ENCODE measurements around the gene PHLPP1.

Gene PHLPP1

GRCh38 chr18:62786689-62787088, 71.3 kb downstream of the PHLPP1 start:
- no peak for TF ChIP-seq EZH2phosphoT487 (IDR thresholded peaks at IDR 0.05; ENCODE audit: low read depth)

GRCh38 chr18:62788111-62788510, 72.8 kb downstream of the PHLPP1 start:
- Histone ChIP-seq H3K4me2 (ENCODE audit: low read length) (no peak overlapping the region), H3K9me3 (ENCODE audit: insufficient read depth, low read length) (no peaks in the 10 kb centered on the region), H3K27ac (ENCODE audit: low read length) (no peak overlapping the region), H3K4me3 (ENCODE audit: low read length) (no peak overlapping the region), H3K36me3 (replicated peaks; ENCODE audit: low read depth, low read length) (no peaks in the 10 kb centered on the region), H3K79me2 (ENCODE audit: low read length) (no peaks in the 10 kb centered on the region), H4K20me1 (ENCODE audit: insufficient read depth, low read length) (peaks cover 35% of the 10 kb centered on the region), H3K4me1 (ENCODE audit: low read length) (peaks cover 15% of the 10 kb centered on the region), H3K9ac (ENCODE audit: low read length) (no peak overlapping the region), H2AFZ (ENCODE audit: low read depth, low read length) (no peak overlapping the region), H3K27me3 (ENCODE audit: low read depth, low read length) (peaks cover 35% of the 10 kb centered on the region)
- TF ChIP-seq, protein P1, sequence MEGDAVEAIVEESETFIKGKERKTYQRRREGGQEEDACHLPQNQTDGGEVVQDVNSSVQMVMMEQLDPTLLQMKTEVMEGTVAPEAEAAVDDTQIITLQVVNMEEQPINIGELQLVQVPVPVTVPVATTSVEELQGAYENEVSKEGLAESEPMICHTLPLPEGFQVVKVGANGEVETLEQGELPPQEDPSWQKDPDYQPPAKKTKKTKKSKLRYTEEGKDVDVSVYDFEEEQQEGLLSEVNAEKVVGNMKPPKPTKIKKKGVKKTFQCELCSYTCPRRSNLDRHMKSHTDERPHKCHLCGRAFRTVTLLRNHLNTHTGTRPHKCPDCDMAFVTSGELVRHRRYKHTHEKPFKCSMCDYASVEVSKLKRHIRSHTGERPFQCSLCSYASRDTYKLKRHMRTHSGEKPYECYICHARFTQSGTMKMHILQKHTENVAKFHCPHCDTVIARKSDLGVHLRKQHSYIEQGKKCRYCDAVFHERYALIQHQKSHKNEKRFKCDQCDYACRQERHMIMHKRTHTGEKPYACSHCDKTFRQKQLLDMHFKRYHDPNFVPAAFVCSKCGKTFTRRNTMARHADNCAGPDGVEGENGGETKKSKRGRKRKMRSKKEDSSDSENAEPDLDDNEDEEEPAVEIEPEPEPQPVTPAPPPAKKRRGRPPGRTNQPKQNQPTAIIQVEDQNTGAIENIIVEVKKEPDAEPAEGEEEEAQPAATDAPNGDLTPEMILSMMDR (IDR thresholded peaks at IDR 0.05; ENCODE audit: low read depth, low read length), result no peak
- no peak for TF ChIP-seq EZH2phosphoT487 (IDR thresholded peaks at IDR 0.05; ENCODE audit: low read depth)

More at GRCh38 chr18:62786689-62787088, 71.3 kb downstream of the PHLPP1 start:
- H3K27ac ChIP-seq (ENCODE audit: low read length), result no peak overlapping the region
- peaks cover 35% of the 10 kb centered on the region for H3K27me3 ChIP-seq (ENCODE audit: low read depth, low read length)
- no peaks in the 10 kb centered on the region for H3K9me3 ChIP-seq (ENCODE audit: insufficient read depth, low read length)
- peaks cover 35% of the 10 kb centered on the region for H4K20me1 ChIP-seq (ENCODE audit: insufficient read depth, low read length)
- no peak overlapping the region for H3K4me2 ChIP-seq (ENCODE audit: low read length)
- no peak overlapping the region for H3K9ac ChIP-seq (ENCODE audit: low read length)
- H3K36me3 ChIP-seq (replicated peaks; ENCODE audit: low read depth, low read length), result no peaks in the 10 kb centered on the region
- no peak overlapping the region for H2AFZ ChIP-seq (ENCODE audit: low read depth, low read length)
- peaks cover 15% of the 10 kb centered on the region for H3K4me1 ChIP-seq (ENCODE audit: low read length)
- no peaks in the 10 kb centered on the region for H3K79me2 ChIP-seq (ENCODE audit: low read length)
- no peak overlapping the region for H3K4me3 ChIP-seq (ENCODE audit: low read length)

- no peaks in the 10 kb centered on the region for H3K9me3 ChIP-seq (ENCODE audit: insufficient read depth, low read length)
- H3K4me2 ChIP-seq (ENCODE audit: low read length), result no peak overlapping the region
- H3K9ac ChIP-seq (ENCODE audit: low read length), result no peak overlapping the region
- H3K27me3 ChIP-seq (ENCODE audit: low read depth, low read length), result peaks cover 31% of the 10 kb centered on the region
- H2AFZ ChIP-seq (ENCODE audit: low read depth, low read length), result no peak overlapping the region
- peaks cover 15% of the 10 kb centered on the region for H3K4me1 ChIP-seq (ENCODE audit: low read length)
- TF ChIP-seq, protein P1 (IDR thresholded peaks at IDR 0.05; ENCODE audit: low read depth, low read length), result no peak
- TF ChIP-seq EZH2phosphoT487 (IDR thresholded peaks at IDR 0.05; ENCODE audit: low read depth), result no peak
- no peak overlapping the region for H3K4me3 ChIP-seq (ENCODE audit: low read length)
- no peak overlapping the region for H3K27ac ChIP-seq (ENCODE audit: low read length)
- H3K79me2 ChIP-seq (ENCODE audit: low read length), result no peaks in the 10 kb centered on the region
- H4K20me1 ChIP-seq (ENCODE audit: insufficient read depth, low read length), result peaks cover 29% of the 10 kb centered on the region
- H3K36me3 ChIP-seq (replicated peaks; ENCODE audit: low read depth, low read length), result no peaks in the 10 kb centered on the region
Measured at GRCh38 chr18:62788876-62789275, 73.5 kb downstream of the PHLPP1 start.

DNA sequence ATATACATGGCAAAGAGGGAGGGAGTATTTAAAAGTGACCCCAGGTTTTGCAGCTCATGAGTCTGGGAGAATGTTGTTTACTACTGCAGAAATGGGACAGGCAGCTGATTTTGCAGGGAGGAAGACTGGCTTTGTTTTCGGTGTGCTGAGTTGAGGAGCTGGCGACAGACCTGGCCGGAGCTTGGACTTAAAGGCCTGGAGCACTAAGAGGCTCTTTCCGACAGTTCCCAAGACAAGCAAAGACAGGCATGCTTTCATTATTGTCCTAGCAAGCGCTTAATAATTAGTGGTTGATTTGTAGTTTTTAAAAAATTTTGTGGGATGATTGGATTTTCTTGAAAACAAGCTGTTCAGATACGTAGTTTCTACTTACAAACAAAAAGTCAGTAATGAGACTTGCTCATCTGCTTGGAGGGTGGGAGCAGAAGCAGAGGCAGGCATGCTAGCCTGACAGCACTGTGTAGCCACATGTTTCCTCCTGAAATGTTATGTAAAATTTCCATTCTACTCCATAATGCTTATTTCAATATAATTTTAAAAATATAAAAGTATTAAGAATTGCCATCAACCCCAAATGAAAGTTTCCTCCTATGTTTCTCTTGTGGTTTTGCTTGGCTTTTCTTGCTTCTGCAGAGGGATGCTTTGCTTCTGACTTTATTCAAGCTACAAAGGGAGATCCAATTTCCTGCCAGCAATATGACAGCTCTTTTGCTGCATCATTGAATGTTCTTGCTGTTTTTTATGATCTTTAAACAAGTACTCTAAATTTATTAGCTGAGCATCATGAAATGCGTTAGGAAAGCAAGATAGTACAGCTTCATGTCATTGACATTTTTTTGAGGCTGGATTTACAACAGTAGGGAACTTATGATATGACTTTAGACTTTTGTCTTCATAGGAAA, 75.8 kb downstream of the PHLPP1 start:
- no peaks in the 10 kb centered on the region for H3K36me3 ChIP-seq (replicated peaks; ENCODE audit: low read depth, low read length)
- peaks cover 11% of the 10 kb centered on the region for H4K20me1 ChIP-seq (ENCODE audit: insufficient read depth, low read length)
- no peak overlapping the region for H3K27ac ChIP-seq (ENCODE audit: low read length)
- H3K4me2 ChIP-seq (ENCODE audit: low read length), result no peak overlapping the region
- H3K4me3 ChIP-seq (ENCODE audit: low read length), result no peak overlapping the region
- H3K9me3 ChIP-seq (ENCODE audit: insufficient read depth, low read length), result no peaks in the 10 kb centered on the region
- TF ChIP-seq, protein P1 (IDR thresholded peaks at IDR 0.05; ENCODE audit: low read depth, low read length), result no peak
- no peak for TF ChIP-seq EZH2phosphoT487 (IDR thresholded peaks at IDR 0.05; ENCODE audit: low read depth)
- peaks cover 17% of the 10 kb centered on the region for H3K27me3 ChIP-seq (ENCODE audit: low read depth, low read length)
- no peaks in the 10 kb centered on the region for H3K79me2 ChIP-seq (ENCODE audit: low read length)
- no peaks in the 10 kb centered on the region for H3K4me1 ChIP-seq (ENCODE audit: low read length)
- H2AFZ ChIP-seq (ENCODE audit: low read depth, low read length), result no peak overlapping the region
- H3K9ac ChIP-seq (ENCODE audit: low read length), result no peak overlapping the region
